B cell (primary cell): ENCODE results near the gene PDHB.

Source experiments
- CTCF ChIP-seq: fragments of 200-600 bp; IDR thresholded peaks from one replicate; pipeline ENCODE4 v1.8.0; 2022; ENCODE audit warnings: antibody characterized with exemption, mild to moderate bottlenecking
- EZH2 ChIP-seq: IDR thresholded peaks from 2 replicates; pipeline ENCODE4 v1.6.1; 2012; ENCODE audit warnings: borderline replicate concordance, low read depth, mild to moderate bottlenecking, moderate library complexity, low read length; ENCODE audit not compliant: insufficient read depth, poor library complexity, severe bottlenecking

GRCh38 chr3:58417075-58417474 is 16.6 kb downstream of the PDHB start:
- TF ChIP-seq CTCF, result no peak
- no peak for TF ChIP-seq EZH2
